ENCODE data around the gene RNASE4.
"Not testable (repeated sequence)": the region's sequence is repeated elsewhere in the genome, so short reads cannot be mapped to it uniquely, and the experiment has no call there.

RNASE4 gene

DNA sequence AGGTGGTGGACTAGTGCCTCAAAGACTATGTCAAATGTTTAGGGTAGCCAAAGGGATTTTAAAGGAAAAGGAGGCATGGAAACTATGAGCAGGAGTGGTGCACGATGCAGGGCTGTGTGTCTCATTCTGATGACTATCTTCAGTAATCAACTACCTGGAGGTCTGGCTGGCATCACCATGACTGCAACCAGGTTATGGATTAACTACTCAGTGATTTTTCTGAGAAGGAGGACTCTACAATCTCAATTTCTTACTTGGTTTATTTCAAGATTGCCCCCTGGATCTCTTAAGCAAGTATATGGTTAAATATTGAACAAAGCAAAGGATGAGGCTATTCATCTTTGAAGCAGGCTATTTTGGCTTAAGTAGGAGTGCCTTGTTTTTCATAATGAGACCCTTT is 42.2 kb downstream of the RNASE4 start:
- peaks cover 0 to 48% (median 0%) of the 10 kb centered on the region in 10 experiments; a peak in 4 of 20 replicates for H3K4me1 ChIP-seq
- peak overlapping the region in 3 of 11 experiments; percentile 3 to 70 (median 54); a peak in 4 of 22 replicates for H3K4me2 ChIP-seq
- H4K20me1 ChIP-seq: no peaks in the 10 kb centered on the region
- no peak for TF ChIP-seq Cebpa-rat (IDR thresholded peaks at IDR 0.05)
- H3K27me3 ChIP-seq: no peaks in the 10 kb centered on the region
- peak overlapping the region in 3 of 11 experiments; percentile 3 to 54 (median 32); a peak in 3 of 22 replicates for H3K27ac ChIP-seq
- H3K4me3 ChIP-seq: no peak overlapping the region
- no peaks in the 10 kb centered on the region for H3K36me3 ChIP-seq
- no peak overlapping the region for H3K9ac ChIP-seq
- peaks cover 0 to 18% (median 6%) of the 10 kb centered on the region in 11 experiments; a peak in 8 of 22 replicates for H3K9me3 ChIP-seq (replicated peaks in 1 of 11)

- Histone ChIP-seq H4K20me1 (no peaks in the 10 kb centered on the region), H3K27ac (no peak overlapping the region), H3K36me3 (no peaks in the 10 kb centered on the region), H3K4me3 (no peak overlapping the region), H3K9ac (no peak overlapping the region), H3K27me3 (no peaks in the 10 kb centered on the region), H3K4me2 (peak overlapping the region in 2 of 11 experiments; percentile 15 to 53; a peak in 4 of 22 replicates), H3K4me1 (peaks cover 0 to 73% (median 0%) of the 10 kb centered on the region in 10 experiments; a peak in 6 of 20 replicates), H3K9me3 (replicated peaks in 1 of 11) (no peaks in the 10 kb centered on the region)
- TF ChIP-seq Cebpa-rat (IDR thresholded peaks at IDR 0.05): no peak
These were observed 46.5 kb downstream of the RNASE4 start for GRCh38 chr14:20730891-20731290.

GRCh38 chr14:20732477-20732876 is 48.1 kb downstream of the RNASE4 start:
- Histone ChIP-seq H3K4me1 (peaks cover 0 to 57% (median 0%) of the 10 kb centered on the region in 10 experiments; a peak in 6 of 20 replicates), H3K9me3 (replicated peaks in 1 of 11) (no peaks in the 10 kb centered on the region), H3K36me3 (no peaks in the 10 kb centered on the region), H3K9ac (no peak overlapping the region), H4K20me1 (no peaks in the 10 kb centered on the region), H3K4me3 (no peak overlapping the region), H3K4me2 (peak overlapping the region in 3 of 11 experiments; percentile 50 to 79 (median 70); a peak in 5 of 22 replicates), H3K27me3 (no peaks in the 10 kb centered on the region), H3K27ac (no peak overlapping the region)
- TF ChIP-seq Cebpa-rat (IDR thresholded peaks at IDR 0.05): no peak

- no peak overlapping the region for H3K4me3 ChIP-seq
- H4K20me1 ChIP-seq: no peaks in the 10 kb centered on the region
These were observed 48.7 kb downstream of the RNASE4 start for GRCh38 chr14:20732979-20733635.

GRCh38 chr14:20733684-20734429 is 49.5 kb downstream of the RNASE4 start:
- Histone ChIP-seq H4K20me1 (no peaks in the 10 kb centered on the region), H3K9me3 (replicated peaks in 1 of 11) (no peaks in the 10 kb centered on the region), H3K27ac (no peak overlapping the region), H3K36me3 (no peaks in the 10 kb centered on the region), H3K4me3 (no peak overlapping the region), H3K4me1 (peaks cover 0 to 52% (median 0%) of the 10 kb centered on the region in 10 experiments; a peak in 6 of 20 replicates), H3K4me2 (peak overlapping the region in 3 of 11 experiments; percentile 50 to 79 (median 70); a peak in 6 of 22 replicates), H3K27me3 (no peaks in the 10 kb centered on the region), H3K9ac (no peak overlapping the region)
- TF ChIP-seq Cebpa-rat (IDR thresholded peaks at IDR 0.05): no peak

More at GRCh38 chr14:20732979-20733635, 48.7 kb downstream of the RNASE4 start:
- Histone ChIP-seq H3K4me2 (peak overlapping the region in 3 of 11 experiments; percentile 50 to 79 (median 70); a peak in 6 of 22 replicates), H3K9me3 (replicated peaks in 1 of 11) (no peaks in the 10 kb centered on the region), H3K36me3 (no peaks in the 10 kb centered on the region), H3K9ac (no peak overlapping the region), H3K27ac (no peak overlapping the region), H3K4me1 (peaks cover 0 to 52% (median 0%) of the 10 kb centered on the region in 10 experiments; a peak in 6 of 20 replicates), H3K27me3 (no peaks in the 10 kb centered on the region)
- no peak for TF ChIP-seq Cebpa-rat (IDR thresholded peaks at IDR 0.05)

- no peak overlapping the region for H3K27ac ChIP-seq
- no peaks in the 10 kb centered on the region for H3K9me3 ChIP-seq (replicated peaks in 1 of 11)
- H3K4me1 ChIP-seq: peaks cover 0 to 52% (median 0%) of the 10 kb centered on the region in 10 experiments; a peak in 6 of 20 replicates
- H3K36me3 ChIP-seq: no peaks in the 10 kb centered on the region
- no peaks in the 10 kb centered on the region for H3K27me3 ChIP-seq
- H3K4me3 ChIP-seq: no peak overlapping the region
- no peak overlapping the region for H3K9ac ChIP-seq
- no peaks in the 10 kb centered on the region for H4K20me1 ChIP-seq
- no peak for TF ChIP-seq Cebpa-rat (IDR thresholded peaks at IDR 0.05)
- peak overlapping the region in 2 of 11 experiments; percentile 54 to 70; a peak in 4 of 22 replicates for H3K4me2 ChIP-seq
These were observed 50.1 kb downstream of the RNASE4 start for GRCh38 chr14:20734430-20734806.

GRCh38 chr14:20738292-20738691 is 53.9 kb downstream of the RNASE4 start:
- H3K4me1 ChIP-seq: peaks cover 0 to 17% (median 0%) of the 10 kb centered on the region in 10 experiments; a peak in 6 of 20 replicates
- H3K27me3 ChIP-seq; H3K36me3 ChIP-seq; H3K4me3 ChIP-seq; H3K27ac ChIP-seq; H3K4me2 ChIP-seq; H3K9ac ChIP-seq; H4K20me1 ChIP-seq; H3K9me3 ChIP-seq (replicated peaks in 1 of 11): not testable (repeated sequence)

GRCh38 chr14:20742132-20742531 is 57.8 kb downstream of the RNASE4 start:
- Histone ChIP-seq H3K4me1 (peaks cover 0 to 18% (median 0%) of the 10 kb centered on the region in 10 experiments; a peak in 4 of 20 replicates), H3K4me3 (no peak overlapping the region), H3K4me2 (no peak overlapping the region), H3K27ac (no peak overlapping the region), H4K20me1 (no peaks in the 10 kb centered on the region), H3K9me3 (replicated peaks in 1 of 11) (no peaks in the 10 kb centered on the region), H3K36me3 (no peaks in the 10 kb centered on the region), H3K27me3 (no peaks in the 10 kb centered on the region), H3K9ac (no peak overlapping the region)
- TF ChIP-seq Cebpa-rat (IDR thresholded peaks at IDR 0.05): no peak

GRCh38 chr14:20743556-20743955 is 59.2 kb downstream of the RNASE4 start:
- Histone ChIP-seq H4K20me1 (no peaks in the 10 kb centered on the region), H3K4me3 (no peak overlapping the region), H3K27me3 (no peaks in the 10 kb centered on the region), H3K9ac (no peak overlapping the region), H3K9me3 (replicated peaks in 1 of 11) (no peaks in the 10 kb centered on the region), H3K27ac (no peak overlapping the region), H3K4me1 (peaks cover 0 to 22% (median 0%) of the 10 kb centered on the region in 10 experiments; a peak in 4 of 20 replicates), H3K4me2 (no peak overlapping the region), H3K36me3 (no peaks in the 10 kb centered on the region)
- TF ChIP-seq Cebpa-rat (IDR thresholded peaks at IDR 0.05): no peak
